Mesenchymal stem cell (in vitro differentiated cells and primary cell): ENCODE measurements around the gene EHD2.

ENCODE experiments used
- DNase-seq: peaks from one replicate; pipeline ENCODE4 v3.0.0-alpha.2; 2013
- H2AFZ ChIP-seq: one replicate; pipeline ENCODE4 v1.6.1; 2013; ENCODE audit warnings: low read depth, mild to moderate bottlenecking, control low read depth, inconsistent platforms, low read length, moderate library complexity
- H2AK5ac ChIP-seq: 2 replicates; pipeline ENCODE4 v1.6.1; 2013; ENCODE audit warnings: low read length, moderate library complexity, mild to moderate bottlenecking, inconsistent platforms; ENCODE audit not compliant: severe bottlenecking
- H2BK120ac ChIP-seq: one replicate; pipeline ENCODE4 v1.6.1; 2013; ENCODE audit warnings: low read depth, mild to moderate bottlenecking, inconsistent platforms, low read length, moderate library complexity
- H2BK12ac ChIP-seq, 2 experiments: one replicate each; pipeline ENCODE4 v1.6.1; 2013; ENCODE audit warnings: inconsistent platforms in 2 of 2, low read length in 2 of 2, mild to moderate bottlenecking in 2 of 2, moderate library complexity in 2 of 2, control low read depth in 1 of 2
- H2BK15ac ChIP-seq: one replicate; pipeline ENCODE4 v1.6.1; 2013; ENCODE audit warnings: mild to moderate bottlenecking, low read depth, inconsistent platforms; ENCODE audit not compliant: poor library complexity, severe bottlenecking
- H2BK5ac ChIP-seq: 2 replicates; pipeline ENCODE4 v1.6.1; 2013; ENCODE audit warnings: low read depth, mild to moderate bottlenecking, low read length, control low read depth, inconsistent platforms; ENCODE audit not compliant: poor library complexity, severe bottlenecking
- H3K14ac ChIP-seq, 2 experiments: one replicate each; pipeline ENCODE4 v1.6.1; 2013; ENCODE audit warnings: inconsistent platforms in 2 of 2, low read length in 2 of 2, control low read depth in 1 of 2, mild to moderate bottlenecking in 1 of 2, moderate library complexity in 1 of 2
- H3K18ac ChIP-seq, 2 experiments: one replicate each; pipeline ENCODE4 v1.6.1; 2013; ENCODE audit warnings: inconsistent platforms in 2 of 2, low read length in 2 of 2, control low read depth in 1 of 2, low read depth in 1 of 2, mild to moderate bottlenecking in 1 of 2
- H3K23ac ChIP-seq, 2 experiments: one replicate each; pipeline ENCODE4 v1.6.1; 2013; ENCODE audit warnings: inconsistent platforms in 2 of 2, low read length in 2 of 2, mild to moderate bottlenecking in 2 of 2, moderate library complexity in 2 of 2, control low read depth in 1 of 2
- H3K27ac ChIP-seq: 2 replicates; pipeline ENCODE4 v1.5.1; 2013; ENCODE audit warnings: mild to moderate bottlenecking, moderate library complexity, low read length, control low read depth, inconsistent platforms; ENCODE audit not compliant: poor library complexity, severe bottlenecking
- H3K27me3 ChIP-seq, 2 experiments: 2 replicates each; pipeline versions ENCODE4 v1.6.1 to v1.7.0; 2013; ENCODE audit warnings: low read length in 2 of 2, mild to moderate bottlenecking in 2 of 2, moderate library complexity in 2 of 2, control low read depth in 1 of 2, inconsistent platforms in 1 of 2; ENCODE audit not compliant: control insufficient read depth in 1 of 2, insufficient read depth in 1 of 2
- H3K36me3 ChIP-seq, 2 experiments: 2 replicates each; pipeline versions ENCODE4 v1.6.1 to v1.7.0; 2013; ENCODE audit warnings: low read length in 2 of 2, control low read depth in 1 of 2, inconsistent platforms in 1 of 2, low read depth in 1 of 2, mild to moderate bottlenecking in 1 of 2; ENCODE audit not compliant: insufficient read depth in 2 of 2, control insufficient read depth in 1 of 2
- H3K4ac ChIP-seq, 2 experiments: one replicate each; pipeline ENCODE4 v1.6.1; 2013; ENCODE audit warnings: inconsistent platforms in 2 of 2, low read length in 2 of 2, mild to moderate bottlenecking in 2 of 2, moderate library complexity in 2 of 2, control low read depth in 1 of 2, low read depth in 1 of 2
- H3K4me1 ChIP-seq: 2 replicates; pipeline ENCODE4 v1.6.1; 2013; ENCODE audit warnings: low read depth, low read length, control low read depth; ENCODE audit not compliant: control insufficient read depth, insufficient read depth
- H3K4me2 ChIP-seq: 2 replicates; pipeline ENCODE4 v1.6.1; 2013; ENCODE audit warnings: low read length, mild to moderate bottlenecking, inconsistent platforms; ENCODE audit not compliant: poor library complexity, severe bottlenecking
- H3K4me3 ChIP-seq, 2 experiments: 2 replicates each; pipeline versions ENCODE4 v1.5.1 to v1.7.0; 2013; ENCODE audit warnings: low read length in 2 of 2, mild to moderate bottlenecking in 2 of 2, control low read depth in 1 of 2, low read depth in 1 of 2; ENCODE audit not compliant: insufficient read depth in 1 of 2
- H3K79me1 ChIP-seq: replicated peaks from 2 replicates; pipeline ENCODE4 v1.6.1; 2013; ENCODE audit warnings: mild to moderate bottlenecking, control low read depth, low read length, inconsistent platforms; ENCODE audit not compliant: poor library complexity, severe bottlenecking
- H3K9ac ChIP-seq: 2 replicates; pipeline ENCODE4 v1.7.0; 2013; ENCODE audit warnings: mild to moderate bottlenecking, low read length, moderate library complexity
- H3K9me3 ChIP-seq: 2 replicates; pipeline ENCODE4 v1.7.0; 2013; ENCODE audit warnings: mild to moderate bottlenecking, low read length; ENCODE audit not compliant: control insufficient read depth
- H4K8ac ChIP-seq: one replicate; pipeline ENCODE4 v1.6.1; 2013; ENCODE audit warnings: inconsistent platforms, mild to moderate bottlenecking, low read length, moderate library complexity
- H4K91ac ChIP-seq: one replicate; pipeline ENCODE4 v1.6.1; 2013; ENCODE audit warnings: mild to moderate bottlenecking, low read length, inconsistent platforms
- WGBS: methylation state at CpG from one replicate; pipeline ENCODE4 v1.1.7; 2013; ENCODE audit warnings: mixed read lengths; 5-methylcytosine and 5-hydroxymethylcytosine counted together

The EHD2 gene

GRCh38 chr19:47719047-47719859 is 6.0 kb downstream of the EHD2 start:
- Histone ChIP-seq H3K9ac (peak overlapping the region; percentile 76), H2BK120ac (peak overlapping the region; percentile 69), H3K79me1 (peaks cover 10% of the 10 kb centered on the region), H2BK12ac (peak overlapping the region in 1 of 2 experiments; percentile 27), H3K4me3 (peak overlapping the region in 1 of 2 experiments; percentile 62), H3K14ac (peak overlapping the region in 1 of 2 experiments; percentile 45), H4K91ac (peak overlapping the region; percentile 62), H3K4me2 (peak overlapping the region; percentile 30), H3K4ac (peak overlapping the region in 1 of 2 experiments; percentile 77), H3K36me3 (peaks cover 47 to 50% of the 10 kb centered on the region in 2 experiments), H3K4me1 (peaks cover 47% of the 10 kb centered on the region), H3K27ac (peak overlapping the region; percentile 86), H3K23ac (no peak overlapping the region), H3K18ac (peak overlapping the region; percentile 84 to 91), H4K8ac (peak overlapping the region; percentile 78), H2AK5ac (peak overlapping the region; percentile 51), H3K9me3 (no peaks in the 10 kb centered on the region), H2BK5ac (peak overlapping the region; percentile 25), H2AFZ (no peak overlapping the region), H3K27me3 (no peaks in the 10 kb centered on the region), H2BK15ac (peak overlapping the region; percentile 38)
- WGBS: 1% methylated on average over 19 of the region's 26 CpGs
- DNase-seq: peak; percentile 99

- peaks cover 47% of the 10 kb centered on the region for H3K4me1 ChIP-seq
- H4K91ac ChIP-seq: peak overlapping the region; percentile 59
- peaks cover 17% of the 10 kb centered on the region for H3K79me1 ChIP-seq
- peaks cover 50 to 57% of the 10 kb centered on the region in 2 experiments for H3K36me3 ChIP-seq
- H3K4me2 ChIP-seq: no peak overlapping the region
- no peak overlapping the region for H2BK15ac ChIP-seq
- WGBS: 94% methylated on average over 14 of the region's 14 CpGs
- peak overlapping the region; percentile 7 for H2AK5ac ChIP-seq
- no peak overlapping the region for H2BK120ac ChIP-seq
- peak overlapping the region; percentile 37 to 42 for H3K4ac ChIP-seq
- no peak overlapping the region for H3K27ac ChIP-seq
- peak overlapping the region in 1 of 2 experiments; percentile 29 for H3K14ac ChIP-seq
- H2AFZ ChIP-seq: no peak overlapping the region
- H3K9ac ChIP-seq: peak overlapping the region; percentile 76
- no peaks in the 10 kb centered on the region for H3K27me3 ChIP-seq
- H3K18ac ChIP-seq: peak overlapping the region; percentile 80 to 88
- no peak overlapping the region for H3K23ac ChIP-seq
- H2BK12ac ChIP-seq: peak overlapping the region; percentile 61 to 98
- DNase-seq: peak; percentile 42
- H4K8ac ChIP-seq: peak overlapping the region; percentile 71
- H3K4me3 ChIP-seq: peak overlapping the region in 1 of 2 experiments; percentile 62
- H3K9me3 ChIP-seq: no peaks in the 10 kb centered on the region
- no peak overlapping the region for H2BK5ac ChIP-seq
These were observed 7.6 kb downstream of the EHD2 start for GRCh38 chr19:47720669-47721422.

- peaks cover 39% of the 10 kb centered on the region for H3K4me1 ChIP-seq
- H3K27ac ChIP-seq: no peak overlapping the region
- H4K91ac ChIP-seq: no peak overlapping the region
- no peak overlapping the region for H3K14ac ChIP-seq
- no peak overlapping the region for H3K23ac ChIP-seq
- H3K27me3 ChIP-seq: no peaks in the 10 kb centered on the region
- H3K36me3 ChIP-seq: peaks cover 40 to 63% of the 10 kb centered on the region in 2 experiments
- peaks cover 19% of the 10 kb centered on the region for H3K79me1 ChIP-seq
- no peak overlapping the region for H2AK5ac ChIP-seq
- H2BK12ac ChIP-seq: no peak overlapping the region
- no peak overlapping the region for H2BK15ac ChIP-seq
- no peak overlapping the region for H4K8ac ChIP-seq
- H3K9me3 ChIP-seq: no peaks in the 10 kb centered on the region
- no peak overlapping the region for H2BK120ac ChIP-seq
- peak; percentile 94 for DNase-seq
- H2AFZ ChIP-seq: no peak overlapping the region
- H3K4ac ChIP-seq: no peak overlapping the region
- H3K18ac ChIP-seq: no peak overlapping the region
- peak overlapping the region in 1 of 2 experiments; percentile 56 for H3K4me3 ChIP-seq
- peak overlapping the region; percentile 88 for H3K9ac ChIP-seq
- WGBS: 17% methylated on average over 7 of the region's 7 CpGs
- no peak overlapping the region for H3K4me2 ChIP-seq
- H2BK5ac ChIP-seq: no peak overlapping the region
These were observed 10.3 kb downstream of the EHD2 start for GRCh38 chr19:47723581-47723940.
